GM18861 (cell line): Measurements from ENCODE around the gene PCSK7.

Source experiments
- ATAC-seq: cut with Tn5 transposase; IDR thresholded peaks from one replicate; pipeline ENCODE4 v1.9.1; 2021; ENCODE audit not compliant: unreplicated experiment

Gene PCSK7

DNA sequence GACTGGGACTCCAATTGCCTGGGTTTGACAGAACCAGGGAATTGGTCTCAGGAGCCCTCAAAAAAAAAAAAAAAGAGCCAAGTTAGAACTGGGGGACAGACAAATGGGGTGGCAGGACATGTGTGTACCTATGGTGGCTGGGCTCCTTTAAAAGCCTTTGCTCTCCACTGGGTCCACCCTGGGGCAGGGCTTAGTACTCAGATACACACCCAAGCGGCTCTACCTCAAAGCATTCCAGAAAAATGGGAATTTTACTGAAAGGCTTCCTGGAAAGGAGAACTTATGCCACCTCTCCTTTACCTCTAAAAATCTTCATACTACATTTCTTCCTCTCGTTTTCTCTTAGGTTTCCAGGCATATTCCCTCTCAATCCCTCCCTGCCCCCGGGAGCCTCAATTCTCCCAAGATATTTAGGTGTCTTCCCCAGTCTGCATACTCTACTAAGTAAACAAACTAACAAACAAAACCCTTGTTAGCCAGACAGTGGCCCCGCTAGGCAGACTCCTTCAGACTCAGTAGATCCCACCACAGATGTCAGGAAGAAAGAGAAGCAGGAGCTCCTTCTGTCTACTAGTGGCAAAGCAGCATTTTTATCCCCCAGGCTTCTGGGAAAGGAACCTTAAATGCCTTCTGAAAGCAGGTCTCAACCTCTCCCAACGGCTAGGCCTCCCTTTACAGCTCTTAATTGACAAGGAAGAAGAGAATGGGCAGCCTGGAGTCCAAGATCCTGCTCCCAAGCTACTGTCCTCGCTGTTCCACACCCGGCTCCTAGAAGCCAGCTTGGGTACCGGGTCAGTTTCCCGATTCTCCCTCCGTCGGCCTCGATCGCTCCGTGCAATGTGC is 653 bp downstream of the PCSK7 start:
- no peak for ATAC-seq

DNA sequence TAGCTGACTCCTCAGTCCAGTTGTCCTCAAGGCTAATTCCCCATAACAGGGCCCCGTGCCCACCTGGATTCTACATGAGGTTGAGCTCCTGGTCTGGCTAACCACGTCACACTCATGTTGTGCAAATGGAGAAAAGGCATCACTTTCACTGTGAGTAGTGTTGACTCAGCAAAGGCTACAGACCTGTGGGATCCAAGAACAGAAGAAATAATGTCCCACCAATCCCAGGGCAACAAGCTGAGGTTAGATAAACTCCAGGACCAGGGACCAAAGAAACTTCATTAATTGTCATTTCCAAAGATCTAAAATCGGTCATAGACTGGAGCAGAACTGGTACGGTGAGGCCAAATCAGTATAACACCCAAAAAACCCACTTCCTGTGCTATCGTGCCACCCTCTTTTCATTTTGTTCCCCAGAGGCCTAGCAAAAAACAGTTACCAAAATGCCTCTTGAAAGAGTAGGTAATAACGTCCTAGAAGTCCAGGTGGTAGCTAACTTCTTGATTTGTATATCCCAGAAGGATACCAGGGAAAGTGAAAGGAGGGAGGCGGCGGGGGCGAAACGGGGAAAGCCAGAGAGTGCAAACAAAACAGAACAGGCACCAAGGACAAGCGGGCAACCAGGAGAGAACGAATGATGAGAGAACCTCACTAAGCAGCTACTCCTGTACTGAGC is 1.4 kb downstream of the PCSK7 start:
- ATAC-seq: no peak

DNA sequence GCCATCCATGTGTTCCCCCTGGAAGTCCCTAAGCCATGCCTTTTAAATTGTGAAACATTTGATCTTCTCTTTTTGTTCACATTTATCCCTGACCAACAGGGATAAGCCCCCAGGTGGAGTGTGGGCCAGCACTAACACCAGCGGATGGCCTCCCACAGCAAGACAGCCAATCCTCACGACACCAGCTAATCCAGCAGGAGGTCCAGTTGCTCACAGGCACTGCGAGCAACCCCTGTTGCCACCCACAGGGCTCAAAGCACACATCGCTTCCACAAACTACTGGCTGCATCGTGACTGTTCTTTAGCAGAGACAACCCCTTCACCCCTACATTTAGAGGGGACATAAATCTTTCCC is 2.0 kb downstream of the PCSK7 start:
- ATAC-seq: no peak

GRCh38 chr11:117229411-117229810 is 2.5 kb downstream of the PCSK7 start:
- no peak for ATAC-seq

DNA sequence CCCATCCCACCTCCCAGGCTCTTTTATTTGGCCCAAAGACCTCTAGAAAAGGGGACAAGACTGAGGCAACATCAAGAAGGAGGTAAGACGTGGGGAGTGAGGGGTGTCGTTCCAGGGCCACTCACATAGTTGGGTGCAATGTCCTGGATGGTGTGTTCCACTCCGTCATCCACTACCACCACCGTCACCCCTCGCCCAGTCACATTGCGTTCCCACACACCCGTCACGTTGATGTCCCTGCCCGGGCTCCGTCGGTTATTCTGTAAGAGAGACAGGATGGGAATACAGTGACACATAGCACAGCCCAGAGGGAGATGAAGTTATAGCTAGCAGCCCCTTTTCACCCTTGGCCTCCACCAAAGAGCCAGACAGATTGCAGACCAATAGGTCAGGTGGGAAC is 3.8 kb downstream of the PCSK7 start:
- ATAC-seq: no peak

GRCh38 chr11:117226388-117227385 is 5.2 kb downstream of the PCSK7 start:
- ATAC-seq: no peak

DNA sequence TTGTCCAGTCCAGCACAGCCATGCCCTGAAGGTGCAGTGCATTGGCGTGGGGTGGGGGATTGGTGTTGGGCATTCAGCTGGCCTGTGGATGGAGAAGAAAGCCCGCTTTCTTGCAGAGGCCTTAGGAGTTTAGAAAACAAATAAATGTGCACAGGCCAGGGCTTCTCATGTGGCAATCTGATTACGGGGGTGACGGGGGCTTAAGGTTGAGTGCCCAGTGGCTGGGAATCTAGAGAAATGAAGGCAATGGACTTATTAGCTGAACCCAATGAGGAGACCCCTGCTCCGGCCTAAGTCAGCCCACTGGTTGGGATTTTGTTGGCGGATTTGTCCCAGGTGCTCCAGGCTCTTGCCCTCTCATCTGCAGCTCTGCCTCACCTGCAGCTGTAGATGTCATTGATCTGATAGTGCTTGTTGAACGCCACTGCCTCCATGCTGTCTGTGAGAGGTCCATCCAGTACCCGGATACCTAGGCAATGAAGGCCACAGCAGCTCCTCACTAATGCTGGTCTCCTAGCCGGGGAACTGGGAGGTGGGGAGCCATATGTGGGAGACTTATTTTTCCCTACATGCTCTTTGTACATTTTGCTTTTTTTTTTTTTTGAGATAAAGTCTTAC is 6.2 kb downstream of the PCSK7 start:
- no peak for ATAC-seq

- no peak for ATAC-seq
Measured at GRCh38 chr11:117223741-117224689, 7.9 kb downstream of the PCSK7 start.

DNA sequence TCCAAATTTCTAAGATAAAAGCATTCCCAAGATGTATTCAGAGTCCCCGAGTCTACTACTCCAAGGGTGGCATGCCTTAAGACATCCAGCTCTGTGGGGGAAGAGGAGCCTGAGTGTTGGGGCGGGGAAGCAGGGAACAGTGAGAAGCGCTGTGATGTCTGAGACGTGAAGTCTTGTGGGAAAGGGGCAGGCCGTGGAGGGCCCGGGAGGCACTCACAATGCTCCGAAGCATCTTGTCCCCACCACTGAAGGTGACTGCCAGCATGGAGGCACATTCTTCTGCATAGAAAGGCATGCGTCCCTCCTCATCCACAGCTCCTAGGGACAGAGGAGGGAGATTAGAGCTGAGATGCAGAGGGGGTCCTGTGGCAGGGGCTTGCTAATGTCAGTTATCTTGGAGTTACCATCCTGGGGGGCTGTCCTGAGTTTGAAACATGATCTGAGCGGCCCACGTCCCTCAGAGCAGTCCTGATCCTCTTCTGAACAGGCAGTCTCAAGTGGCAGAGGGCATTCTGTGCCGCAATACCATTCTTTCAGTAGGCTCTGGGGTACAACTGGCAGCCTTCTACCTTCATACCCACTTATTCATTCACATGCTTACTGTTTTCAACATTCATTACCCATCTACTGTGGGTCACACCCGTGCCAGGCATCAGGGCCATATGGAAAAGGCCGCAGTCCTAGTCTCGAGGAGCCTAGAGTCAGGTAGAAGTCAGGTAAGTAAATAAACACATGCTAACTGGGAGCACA is 8.7 kb downstream of the PCSK7 start:
- no peak for ATAC-seq

GRCh38 chr11:117221775-117222517 is 9.9 kb downstream of the PCSK7 start:
- no peak for ATAC-seq

- ATAC-seq: no peak
Measured at GRCh38 chr11:117220999-117221774, 10.7 kb downstream of the PCSK7 start.

GRCh38 chr11:117220568-117220967 is 11.3 kb downstream of the PCSK7 start:
- no peak for ATAC-seq

- ATAC-seq: no peak
Measured at GRCh38 chr11:117219995-117220394, 11.9 kb downstream of the PCSK7 start.

DNA sequence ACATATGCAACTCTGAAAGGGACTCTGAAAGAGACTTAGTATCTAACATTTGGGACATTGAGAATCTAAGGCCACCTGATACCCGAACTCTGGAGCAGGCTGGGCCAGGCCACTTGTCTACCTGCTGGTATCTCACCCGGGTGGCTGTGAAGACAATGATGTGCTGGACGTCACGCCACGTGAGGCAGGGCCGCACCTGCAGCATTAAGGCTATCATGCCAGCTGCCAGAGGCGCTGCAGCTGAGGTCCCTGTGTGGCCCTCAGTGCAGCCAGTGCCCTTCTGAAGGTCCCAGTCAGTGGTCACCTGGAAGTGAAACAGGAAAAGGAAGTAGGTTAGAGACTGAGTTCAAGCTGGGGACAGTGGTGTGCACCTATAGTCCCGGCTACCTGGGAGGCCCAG is 12.4 kb downstream of the PCSK7 start:
- ATAC-seq: no peak

DNA sequence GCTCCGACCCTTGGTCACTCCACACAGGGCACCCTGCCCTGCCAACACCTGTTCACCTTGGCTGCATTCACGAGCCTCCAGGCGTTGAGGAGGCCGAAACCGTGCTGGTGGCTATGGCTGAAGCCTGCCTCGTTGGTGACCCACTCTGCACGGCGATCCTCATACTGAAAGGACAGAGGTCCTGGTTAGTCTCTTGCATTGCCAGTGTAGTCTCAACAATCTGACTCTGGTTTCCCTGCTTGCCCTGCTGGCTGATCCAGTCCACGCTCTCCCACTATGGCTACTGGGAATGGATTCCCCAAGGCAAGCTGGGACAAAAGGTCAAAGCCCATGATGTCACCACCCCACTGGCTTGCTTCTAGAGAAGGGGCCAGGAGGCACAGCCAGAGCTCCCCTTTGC is 12.9 kb downstream of the PCSK7 start:
- ATAC-seq: no peak

- no peak for ATAC-seq
Measured at GRCh38 chr11:117218133-117218915, 13.5 kb downstream of the PCSK7 start.
